Esophagus squamous epithelium (tissue), 5 donors: Measurements from ENCODE around the gene COPS7A. TPM values are rescaled to one million over a fixed set of nuclear protein-coding genes. Genes with fewer than 3 reads are reported as not detected.

ENCODE experiments used
- DNase-seq: peaks from one replicate; lab custom pipeline; 2025; lab: John Stamatoyannopoulos, UW
- H3K27ac ChIP-seq, 4 donors: fragments of 200-600 bp; sonication (generic); one replicate each; pipeline ENCODE4 v1.5.1; 2016 to 2019; ENCODE audit warnings: mild to moderate bottlenecking in 1 of 4
- H3K27me3 ChIP-seq, 4 donors: fragments of 200-600 bp; sonication (generic); 1 replicate in 3 of 4; 2 replicates in 1 of 4; pipeline versions ENCODE4 v1.5.1 to v1.6.0; 2017 to 2021; ENCODE audit warnings: antibody characterized with exemption in 1 of 4
- H3K36me3 ChIP-seq, 3 donors: fragments of 200-600 bp; sonication (generic); one replicate each; pipeline ENCODE4 v1.5.1; 2016 to 2019
- H3K4me1 ChIP-seq, 3 donors: fragments of 200-600 bp; sonication (generic); one replicate each; pipeline ENCODE4 v1.5.1; 2017 to 2019
- H3K4me3 ChIP-seq, 4 donors: fragments of 200-600 bp; sonication (generic); 1 replicate in 3 of 4; 2 replicates in 1 of 4; pipeline ENCODE4 v1.5.1; 2016 to 2019; ENCODE audit warnings: mild to moderate bottlenecking in 2 of 4, moderate library complexity in 1 of 4
- H3K9me3 ChIP-seq, 3 donors: fragments of 200-600 bp; sonication (generic); one replicate each; pipeline ENCODE4 v1.5.1; 2016 to 2019
- POLR2A ChIP-seq, 4 donors: fragments of 450-650 bp; IDR thresholded peaks; one replicate each; pipeline ENCODE4 v1.6.1; 2017; ENCODE audit warnings: antibody characterized with exemption in 4 of 4, mild to moderate bottlenecking in 4 of 4, moderate library complexity in 3 of 4
- WGBS, 2 donors: methylation state at CpG; one replicate each; pipeline ENCODE4 v1.1.5; 2018; 5-methylcytosine and 5-hydroxymethylcytosine counted together
- intact Hi-C: fragments of 100-400 bp; cut with DNase I; formaldehyde crosslinking; loops from one replicate; pipeline ENCODE4 v1.15.0; 2022
- total RNA-seq, 4 donors: library from RNA; depleted of rRNA; stranded (reverse); fragments of >200 nt; gene quantifications; one replicate each; pipeline ENCODE4 v1.1.0, GENCODE V29; 2016
- TF ChIP-seq, protein P1 (sequence below), 6 experiments: fragments of 450-650 bp in 4 of 6; fragments of 200-600 bp in 2 of 6; sonication (generic) in 2 of 6; IDR thresholded peaks; one replicate each; pipeline ENCODE4 v1.5.1; 2016 to 2019; ENCODE audit warnings: antibody characterized with exemption in 6 of 6, mild to moderate bottlenecking in 4 of 6, moderate library complexity in 4 of 6
- donor health status: DM: yes; HTN: yes; CAD: no.

Gene COPS7A
- total RNA-seq, 4 donors from 2014 or later, result 39.6 to 57.5 (median 49.1) TPM

DNA sequence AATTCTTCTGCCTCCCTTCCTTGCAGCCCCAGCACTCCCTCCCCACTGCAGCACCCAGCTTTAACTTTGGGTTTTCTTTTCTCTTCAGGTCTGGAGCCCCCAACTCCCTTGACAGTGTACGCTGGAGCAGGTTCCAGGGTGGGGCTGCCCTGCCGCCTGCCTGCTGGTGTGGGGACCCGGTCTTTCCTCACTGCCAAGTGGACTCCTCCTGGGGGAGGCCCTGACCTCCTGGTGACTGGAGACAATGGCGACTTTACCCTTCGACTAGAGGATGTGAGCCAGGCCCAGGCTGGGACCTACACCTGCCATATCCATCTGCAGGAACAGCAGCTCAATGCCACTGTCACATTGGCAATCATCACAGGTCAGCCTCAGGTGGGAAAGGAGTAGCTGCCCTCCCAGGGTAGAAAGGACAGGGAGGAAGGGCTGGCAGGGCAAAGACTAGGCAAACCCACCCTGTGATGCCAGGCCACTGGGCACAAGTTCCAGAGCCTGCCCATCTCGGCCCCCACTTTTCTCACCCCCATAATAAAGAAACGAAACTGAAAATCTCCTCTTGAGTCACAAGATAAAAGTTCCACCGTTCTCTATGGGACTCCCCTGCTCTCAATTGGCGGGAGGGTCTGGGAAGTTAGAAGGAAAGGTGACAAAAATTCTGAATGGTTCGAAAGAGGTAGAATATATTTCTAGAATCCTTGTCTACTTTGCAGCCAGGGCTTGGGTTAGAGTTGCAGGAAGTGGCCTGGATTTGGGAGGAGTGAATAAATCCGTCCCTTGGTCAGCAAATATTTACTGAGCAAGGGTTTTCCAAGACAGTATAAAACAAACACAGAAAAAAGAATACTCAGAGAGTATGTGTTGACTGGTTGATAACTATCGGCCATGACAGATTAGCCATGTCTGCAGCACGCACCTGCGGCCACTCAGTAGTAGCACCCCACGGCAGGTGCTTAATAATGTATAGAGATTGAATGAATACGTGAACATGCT, 51.6 kb downstream of the COPS7A start:
- Histone ChIP-seq H3K4me3 (no peak overlapping the region), H3K27ac (peak overlapping the region in 1 of 4 donors; percentile 99), H3K9me3 (no peaks in the 10 kb centered on the region), H3K27me3 (peaks cover 0 to 13% (median 0%) of the 10 kb centered on the region in 4 donors), H3K36me3 (peaks cover 0 to 11% (median 2%) of the 10 kb centered on the region in 3 donors), H3K4me1 (peaks cover 25 to 57% (median 31%) of the 10 kb centered on the region in 3 donors)
- intact Hi-C loops, result no loop called here
- 73 to 82% methylated on average over 10 to 16 of the region's 16 CpGs for WGBS, 2 donors
- no peak for DNase-seq
- TF ChIP-seq POLR2A (IDR thresholded peaks at IDR 0.05), result no peak
- TF ChIP-seq, protein P1, sequence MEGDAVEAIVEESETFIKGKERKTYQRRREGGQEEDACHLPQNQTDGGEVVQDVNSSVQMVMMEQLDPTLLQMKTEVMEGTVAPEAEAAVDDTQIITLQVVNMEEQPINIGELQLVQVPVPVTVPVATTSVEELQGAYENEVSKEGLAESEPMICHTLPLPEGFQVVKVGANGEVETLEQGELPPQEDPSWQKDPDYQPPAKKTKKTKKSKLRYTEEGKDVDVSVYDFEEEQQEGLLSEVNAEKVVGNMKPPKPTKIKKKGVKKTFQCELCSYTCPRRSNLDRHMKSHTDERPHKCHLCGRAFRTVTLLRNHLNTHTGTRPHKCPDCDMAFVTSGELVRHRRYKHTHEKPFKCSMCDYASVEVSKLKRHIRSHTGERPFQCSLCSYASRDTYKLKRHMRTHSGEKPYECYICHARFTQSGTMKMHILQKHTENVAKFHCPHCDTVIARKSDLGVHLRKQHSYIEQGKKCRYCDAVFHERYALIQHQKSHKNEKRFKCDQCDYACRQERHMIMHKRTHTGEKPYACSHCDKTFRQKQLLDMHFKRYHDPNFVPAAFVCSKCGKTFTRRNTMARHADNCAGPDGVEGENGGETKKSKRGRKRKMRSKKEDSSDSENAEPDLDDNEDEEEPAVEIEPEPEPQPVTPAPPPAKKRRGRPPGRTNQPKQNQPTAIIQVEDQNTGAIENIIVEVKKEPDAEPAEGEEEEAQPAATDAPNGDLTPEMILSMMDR (IDR thresholded peaks at IDR 0.05), result no peak

DNA sequence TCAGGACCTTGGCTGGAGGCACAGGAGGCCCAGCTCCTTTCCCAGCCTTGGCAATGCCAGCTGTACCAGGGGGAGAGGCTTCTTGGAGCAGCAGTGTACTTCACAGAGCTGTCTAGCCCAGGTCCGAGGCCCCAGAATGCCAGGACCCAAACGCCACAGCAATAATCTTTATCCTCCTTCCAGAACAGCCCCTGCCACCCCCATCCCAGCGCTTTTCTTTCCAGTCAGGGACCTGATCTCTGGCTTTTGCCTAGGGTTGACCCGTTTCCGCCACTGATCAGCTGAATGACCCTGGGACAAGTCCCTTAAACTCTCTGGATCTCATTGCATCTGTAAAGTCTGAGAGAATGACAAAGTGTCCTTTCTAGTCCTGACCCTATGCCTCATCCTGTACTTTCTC, 53.5 kb downstream of the COPS7A start:
- TF ChIP-seq POLR2A (IDR thresholded peaks at IDR 0.05), result no peak
- TF ChIP-seq, protein P1 (IDR thresholded peaks at IDR 0.05), result no peak
- WGBS, 2 donors, result 89 to 90% methylated on average over 4 to 5 of the region's 5 CpGs
- no peaks in the 10 kb centered on the region for H3K36me3 ChIP-seq
- no peak overlapping the region for H3K4me3 ChIP-seq
- intact Hi-C loops, result no loop called here
- H3K4me1 ChIP-seq, result peaks cover 13 to 38% (median 17%) of the 10 kb centered on the region in 3 donors
- DNase-seq, result no peak
- peaks cover 0 to 13% (median 0%) of the 10 kb centered on the region in 4 donors for H3K27me3 ChIP-seq
- H3K9me3 ChIP-seq, result no peaks in the 10 kb centered on the region
- H3K27ac ChIP-seq, result peak overlapping the region in 2 of 4 donors; percentile 67 to 80

DNA sequence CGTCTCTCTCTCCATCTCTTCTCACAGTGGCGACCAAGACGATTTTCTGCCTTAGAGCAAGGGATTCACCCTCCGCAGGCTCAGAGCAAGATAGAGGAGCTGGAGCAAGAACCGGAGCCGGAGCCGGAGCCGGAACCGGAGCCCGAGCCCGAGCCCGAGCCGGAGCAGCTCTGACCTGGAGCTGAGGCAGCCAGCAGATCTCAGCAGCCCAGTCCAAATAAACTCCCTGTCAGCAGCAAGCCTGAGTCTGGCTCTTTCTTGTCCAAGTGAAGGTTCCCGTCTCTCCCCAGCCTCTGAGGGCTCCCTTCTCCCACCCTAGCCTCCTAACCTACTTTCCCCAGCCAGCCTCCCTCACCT, 54.3 kb downstream of the COPS7A start:
- Histone ChIP-seq H3K27me3 (peaks cover 0 to 9% (median 0%) of the 10 kb centered on the region in 4 donors), H3K4me3 (peak overlapping the region; percentile 21 to 65 (median 46)), H3K27ac (peak overlapping the region; percentile 44 to 80 (median 73)), H3K4me1 (peaks cover 11 to 32% (median 17%) of the 10 kb centered on the region in 3 donors), H3K9me3 (no peaks in the 10 kb centered on the region), H3K36me3 (no peaks in the 10 kb centered on the region)
- DNase-seq, result no peak
- intact Hi-C loops, result no loop called here
- no peak for TF ChIP-seq POLR2A (IDR thresholded peaks at IDR 0.05)
- TF ChIP-seq, protein P1 (IDR thresholded peaks at IDR 0.05), result no peak
- WGBS, 2 donors, result 11 to 37% methylated on average over 5 to 11 of the region's 14 CpGs

DNA sequence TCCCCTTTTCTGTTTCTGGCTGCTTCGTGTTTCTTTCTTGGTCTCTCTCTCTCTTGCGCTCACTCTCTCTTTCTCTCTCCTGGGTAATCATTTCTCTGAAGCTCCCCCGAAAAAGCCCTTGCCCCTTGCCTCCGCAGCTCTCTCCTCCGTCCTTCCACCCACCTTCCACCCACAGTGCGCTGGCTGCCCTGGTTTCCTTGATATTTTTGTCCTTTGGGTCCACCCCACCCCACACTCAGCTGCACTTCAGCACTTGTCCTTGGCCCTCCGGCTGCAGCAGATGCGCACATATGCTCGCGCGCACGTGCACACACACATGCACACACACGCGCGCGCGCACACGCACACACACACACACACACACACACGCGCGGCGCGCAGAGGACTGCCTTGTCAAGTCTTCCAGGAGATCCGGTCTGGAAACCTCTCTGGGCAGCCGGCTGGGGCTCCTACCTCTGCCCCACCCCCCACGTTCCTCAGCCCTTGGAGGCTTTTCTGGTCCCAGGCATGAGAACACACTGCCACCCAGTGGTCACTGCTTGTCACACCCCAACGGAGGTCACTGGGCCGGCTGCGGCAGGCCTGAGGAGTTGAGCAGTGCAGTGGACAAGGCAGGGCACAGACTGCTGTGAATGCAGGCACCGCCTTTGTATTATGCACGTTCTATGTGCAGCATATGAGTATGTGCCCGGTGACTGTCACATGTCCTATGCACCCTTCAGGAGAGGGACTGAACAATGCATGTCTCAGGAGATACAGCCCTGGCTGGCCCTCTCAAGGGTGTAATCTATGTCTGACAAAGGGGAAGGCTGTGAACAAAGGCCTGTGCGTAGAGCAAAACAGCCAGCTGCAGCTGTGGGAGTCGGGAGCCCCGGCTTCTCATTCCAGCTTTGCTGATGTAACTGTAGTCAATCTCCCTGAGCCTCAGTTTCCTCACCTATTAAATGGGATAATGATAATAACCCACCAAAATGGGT, 55.0 kb downstream of the COPS7A start:
- Histone ChIP-seq H3K27ac (peak overlapping the region; percentile 44 to 80 (median 73)), H3K36me3 (no peaks in the 10 kb centered on the region), H3K27me3 (peaks cover 0 to 3% (median 0%) of the 10 kb centered on the region in 4 donors), H3K4me1 (peaks cover 9 to 26% (median 14%) of the 10 kb centered on the region in 3 donors), H3K4me3 (peak overlapping the region; percentile 21 to 65 (median 46)), H3K9me3 (no peaks in the 10 kb centered on the region)
- 3 to 8% methylated on average over 19 to 27 of the region's 35 CpGs for WGBS, 2 donors
- no peak for TF ChIP-seq POLR2A (IDR thresholded peaks at IDR 0.05)
- TF ChIP-seq, protein P1 (IDR thresholded peaks at IDR 0.05), result peak; percentile 84 to 97 (median 96)
- intact Hi-C loops, result no loop called here
- peak; percentile 63 for DNase-seq
